Retinal pigment epithelial cell (primary cell): ENCODE measurements around the gene RASSF5.

ENCODE experiments used
- DNase-seq: peaks from one replicate; pipeline ENCODE4 v3.0.0-alpha.2; 2010; ENCODE audit warnings: low read depth
- H3K4me3 ChIP-seq: 2 replicates; pipeline ENCODE4 v1.5.1; 2011; ENCODE audit warnings: mild to moderate bottlenecking, low read length, control low read depth, moderate library complexity
- TF ChIP-seq, protein P1 (sequence below): conservative IDR thresholded peaks from 2 replicates; pipeline ENCODE4 v1.5.1; 2011; ENCODE audit warnings: low read depth, low read length, control low read depth, inconsistent platforms

Gene RASSF5

GRCh38 chr1:206547104-206547503 lies 39.8 kb downstream of the RASSF5 start:
- no peak for DNase-seq
- TF ChIP-seq, protein P1, sequence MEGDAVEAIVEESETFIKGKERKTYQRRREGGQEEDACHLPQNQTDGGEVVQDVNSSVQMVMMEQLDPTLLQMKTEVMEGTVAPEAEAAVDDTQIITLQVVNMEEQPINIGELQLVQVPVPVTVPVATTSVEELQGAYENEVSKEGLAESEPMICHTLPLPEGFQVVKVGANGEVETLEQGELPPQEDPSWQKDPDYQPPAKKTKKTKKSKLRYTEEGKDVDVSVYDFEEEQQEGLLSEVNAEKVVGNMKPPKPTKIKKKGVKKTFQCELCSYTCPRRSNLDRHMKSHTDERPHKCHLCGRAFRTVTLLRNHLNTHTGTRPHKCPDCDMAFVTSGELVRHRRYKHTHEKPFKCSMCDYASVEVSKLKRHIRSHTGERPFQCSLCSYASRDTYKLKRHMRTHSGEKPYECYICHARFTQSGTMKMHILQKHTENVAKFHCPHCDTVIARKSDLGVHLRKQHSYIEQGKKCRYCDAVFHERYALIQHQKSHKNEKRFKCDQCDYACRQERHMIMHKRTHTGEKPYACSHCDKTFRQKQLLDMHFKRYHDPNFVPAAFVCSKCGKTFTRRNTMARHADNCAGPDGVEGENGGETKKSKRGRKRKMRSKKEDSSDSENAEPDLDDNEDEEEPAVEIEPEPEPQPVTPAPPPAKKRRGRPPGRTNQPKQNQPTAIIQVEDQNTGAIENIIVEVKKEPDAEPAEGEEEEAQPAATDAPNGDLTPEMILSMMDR = no peak
- no peak overlapping the region for H3K4me3 ChIP-seq

DNA sequence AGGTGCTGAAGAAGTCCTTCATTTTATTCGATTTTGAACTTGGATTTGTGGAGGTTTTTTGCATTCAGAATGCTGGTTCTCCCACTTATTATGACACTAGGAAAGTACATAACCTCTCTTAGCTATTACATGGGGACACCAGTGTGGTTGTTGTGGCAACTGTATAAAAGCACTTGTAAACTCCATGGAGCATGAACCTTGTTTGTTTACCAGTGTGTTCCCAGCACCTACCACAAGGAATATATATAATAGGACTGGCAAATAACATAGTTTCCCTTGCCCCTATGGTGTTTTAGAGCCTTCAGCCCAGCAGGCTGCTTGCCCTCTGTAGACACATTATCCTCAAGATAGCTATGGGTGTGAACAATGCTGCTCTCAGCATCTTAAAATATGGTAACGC lies 43.1 kb downstream of the RASSF5 start:
- TF ChIP-seq, protein P1 = no peak
- no peak for DNase-seq
- no peak overlapping the region for H3K4me3 ChIP-seq

GRCh38 chr1:206551296-206551985 lies 44.1 kb downstream of the RASSF5 start:
- H3K4me3 ChIP-seq = no peak overlapping the region
- TF ChIP-seq, protein P1 = no peak
- no peak for DNase-seq

- TF ChIP-seq, protein P1 = no peak
- DNase-seq = no peak
- H3K4me3 ChIP-seq = no peak overlapping the region
Observed at GRCh38 chr1:206551986-206552326, 44.6 kb downstream of the RASSF5 start.

GRCh38 chr1:206554211-206554610 lies 46.9 kb downstream of the RASSF5 start:
- H3K4me3 ChIP-seq = no peak overlapping the region
- TF ChIP-seq, protein P1 = no peak
- DNase-seq = no peak

GRCh38 chr1:206554701-206555472 lies 47.6 kb downstream of the RASSF5 start:
- TF ChIP-seq, protein P1 = no peak
- H3K4me3 ChIP-seq = no peak overlapping the region
- DNase-seq = no peak

DNA sequence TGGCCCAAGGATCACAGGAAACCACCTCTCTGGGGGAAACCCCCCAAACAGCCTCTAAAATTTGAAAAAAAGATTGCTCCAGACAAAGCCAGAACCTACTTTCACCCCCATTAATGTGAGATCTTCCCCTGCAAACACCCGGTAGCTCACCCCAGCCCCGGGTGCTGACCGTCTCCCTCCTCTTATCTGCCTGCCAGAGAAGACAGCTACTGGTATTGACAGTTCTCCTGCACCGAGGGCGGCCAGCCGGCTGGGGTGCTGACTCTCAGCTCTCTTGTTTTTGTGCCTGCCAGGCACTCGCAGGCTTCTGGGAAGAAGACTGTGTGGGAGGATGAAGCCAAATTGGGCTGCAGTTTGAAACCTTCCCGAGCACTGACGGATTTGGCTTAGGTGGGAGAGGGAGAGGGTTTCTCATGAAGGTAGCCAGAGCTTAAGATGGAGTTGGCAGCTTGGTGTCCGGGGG lies 48.2 kb downstream of the RASSF5 start:
- DNase-seq = no peak

More for the DNA sequence above, 48.2 kb downstream of the RASSF5 start:
- TF ChIP-seq, protein P1 = no peak
- no peak overlapping the region for H3K4me3 ChIP-seq
